Sigmoid colon (tissue), 7 donors: ENCODE measurements around the gene RB1. TPM values are rescaled to one million over a fixed set of nuclear protein-coding genes. Genes with fewer than 3 reads are reported as not detected.

Experiments
- DNase-seq: peaks from one replicate; pipeline ENCODE4 v3.0.0-alpha.2; 2019
- H3K27ac ChIP-seq, 4 donors: fragments of 200-600 bp; sonication (generic); one replicate each; pipeline ENCODE4 v1.5.1; 2016 to 2019; ENCODE audit warnings: mild to moderate bottlenecking in 1 of 4
- H3K27me3 ChIP-seq, 3 donors: fragments of 200-600 bp; sonication (generic); one replicate each; pipeline ENCODE4 v1.5.1; 2019; ENCODE audit warnings: mild to moderate bottlenecking in 1 of 3
- H3K36me3 ChIP-seq, 4 donors: fragments of 200-600 bp; sonication (generic); one replicate each; pipeline ENCODE4 v1.5.1; 2016 to 2019
- H3K4me1 ChIP-seq, 4 donors: fragments of 200-600 bp; sonication (generic); one replicate each; pipeline ENCODE4 v1.5.1; 2017 to 2019
- H3K4me3 ChIP-seq, 4 donors: fragments of 200-600 bp; sonication (generic); one replicate each; pipeline ENCODE4 v1.5.1; 2017 to 2019; ENCODE audit warnings: mild to moderate bottlenecking in 2 of 4, moderate library complexity in 1 of 4
- H3K9me3 ChIP-seq, 4 donors: fragments of 200-600 bp in 3 of 4; sonication (generic) in 3 of 4; one replicate each; pipeline versions ENCODE4 v1.5.1 to v1.6.1; 2013 to 2019
- CTCF ChIP-seq, 4 experiments: fragments of 450-650 bp in 3 of 4; fragments of 200-600 bp in 1 of 4; IDR thresholded peaks; one replicate each; pipeline ENCODE4 v1.5.1; 2016 to 2019; ENCODE audit warnings: antibody characterized with exemption in 4 of 4, mild to moderate bottlenecking in 3 of 4, moderate library complexity in 2 of 4
- EP300 ChIP-seq, 4 donors: sonication (generic); formaldehyde crosslinking; IDR thresholded peaks; one replicate each; pipeline ENCODE4 v1.6.1; 2017; ENCODE audit warnings: antibody characterized with exemption in 4 of 4
- POLR2A ChIP-seq, 2 donors: fragments of 450-650 bp; IDR thresholded peaks; one replicate each; pipeline ENCODE4 v1.6.1; 2016; ENCODE audit warnings: antibody characterized with exemption in 2 of 2, mild to moderate bottlenecking in 2 of 2, moderate library complexity in 2 of 2
- POLR2AphosphoS5 ChIP-seq, 4 donors: sonication (generic); formaldehyde crosslinking; IDR thresholded peaks; one replicate each; pipeline ENCODE4 v1.6.1; 2017; ENCODE audit warnings: antibody characterized with exemption in 4 of 4
- WGBS, 2 donors: extraction: QIAGEN DNeasy Blood & Tissue Kit; methylation state at CpG; one replicate each; pipeline ENCODE4 v1.1.7; 2013; 5-methylcytosine and 5-hydroxymethylcytosine counted together
- intact Hi-C: fragments of 100-400 bp; cut with DNase I; formaldehyde crosslinking; loops from one replicate; pipeline ENCODE4 v1.15.1; 2023
- polyA plus RNA-seq, 3 donors: library from polyadenylated mRNA; stranded (reverse); fragments of 200-250 nt; gene quantifications; one replicate each; pipeline ENCODE4 v1.2.3, GENCODE V29; 2013
- total RNA-seq, 4 donors: library from RNA; depleted of rRNA; stranded (reverse); fragments of >200 nt; gene quantifications; one replicate each; pipeline ENCODE4 v1.1.0, GENCODE V29; 2016
- donor health status: healthy with polysubstance abuse.
- donor health status: Bipolar disorder and iron deficiency.
- donor health status: healthy.

Gene RB1
- total and polyA plus RNA-seq, 7 donors = 15.6 to 35.6 (median 31.1) TPM

- Histone ChIP-seq H3K27me3 (no peaks in the 10 kb centered on the region), H3K27ac (no peak overlapping the region), H3K9me3 (no peaks in the 10 kb centered on the region), H3K4me1 (no peaks in the 10 kb centered on the region), H3K4me3 (no peak overlapping the region), H3K36me3 (peaks cover 0 to 8% (median 0%) of the 10 kb centered on the region in 4 donors)
- 98% methylated on average over 2 of the region's 2 CpGs for WGBS, 2 donors
- TF ChIP-seq CTCF (IDR thresholded peaks at IDR 0.05) (no peak), EP300 (IDR thresholded peaks at IDR 0.05) (no peak), POLR2AphosphoS5 (IDR thresholded peaks at IDR 0.05) (no peak), POLR2A (IDR thresholded peaks at IDR 0.05) (no peak)
- no peak for DNase-seq
- intact Hi-C loops = no loop called here
Measured at GRCh38 chr13:48497669-48498068, 194.1 kb downstream of the RB1 start.

GRCh38 chr13:48500652-48501197, 197.2 kb downstream of the RB1 start:
- Histone ChIP-seq H3K27ac (peak overlapping the region in 2 of 4 donors; percentile 32 to 41), H3K36me3 (peaks cover 0 to 8% (median 0%) of the 10 kb centered on the region in 4 donors), H3K9me3 (no peaks in the 10 kb centered on the region), H3K4me1 (no peaks in the 10 kb centered on the region), H3K27me3 (no peaks in the 10 kb centered on the region), H3K4me3 (no peak overlapping the region)
- TF ChIP-seq EP300 (IDR thresholded peaks at IDR 0.05) (no peak), POLR2AphosphoS5 (IDR thresholded peaks at IDR 0.05) (peak in 2 of 4 donors; percentile 24 to 31)
- DNase-seq = no peak
- intact Hi-C loops = no loop called here
- WGBS, 2 donors = 64 to 73% methylated on average over 4 of the region's 4 CpGs

GRCh38 chr13:48501705-48502104, 198.2 kb downstream of the RB1 start:
- intact Hi-C loops = no loop called here
- Histone ChIP-seq H3K36me3 (peaks cover 0 to 8% (median 0%) of the 10 kb centered on the region in 4 donors), H3K4me3 (no peak overlapping the region), H3K9me3 (no peaks in the 10 kb centered on the region), H3K27ac (peak overlapping the region in 1 of 4 donors; percentile 31), H3K27me3 (no peaks in the 10 kb centered on the region), H3K4me1 (no peaks in the 10 kb centered on the region)
- no peak for TF ChIP-seq POLR2A (IDR thresholded peaks at IDR 0.05)
- TF ChIP-seq EP300 (IDR thresholded peaks at IDR 0.05) = no peak
- TF ChIP-seq POLR2AphosphoS5 (IDR thresholded peaks at IDR 0.05) = no peak
- no peak for TF ChIP-seq CTCF (IDR thresholded peaks at IDR 0.05)
- 92 to 94% methylated on average over 2 of the region's 2 CpGs for WGBS, 2 donors
- DNase-seq = no peak

GRCh38 chr13:48502601-48503319, 199.2 kb downstream of the RB1 start:
- no peak for TF ChIP-seq CTCF (IDR thresholded peaks at IDR 0.05)
- TF ChIP-seq EP300 (IDR thresholded peaks at IDR 0.05) = no peak
- TF ChIP-seq POLR2A (IDR thresholded peaks at IDR 0.05) = no peak
- TF ChIP-seq POLR2AphosphoS5 (IDR thresholded peaks at IDR 0.05) = no peak
- H3K36me3 ChIP-seq = peaks cover 0 to 8% (median 0%) of the 10 kb centered on the region in 4 donors
- intact Hi-C loops = no loop called here
- 91 to 93% methylated on average over 19 of the region's 19 CpGs for WGBS, 2 donors
- H3K4me3 ChIP-seq = no peak overlapping the region
- no peak for DNase-seq
- no peaks in the 10 kb centered on the region for H3K27me3 ChIP-seq
- no peaks in the 10 kb centered on the region for H3K4me1 ChIP-seq
- no peak overlapping the region for H3K27ac ChIP-seq
- H3K9me3 ChIP-seq = no peaks in the 10 kb centered on the region

GRCh38 chr13:48504606-48505005, 201.1 kb downstream of the RB1 start:
- Histone ChIP-seq H3K4me1 (no peaks in the 10 kb centered on the region), H3K4me3 (no peak overlapping the region), H3K27ac (peak overlapping the region in 1 of 4 donors; percentile 60), H3K9me3 (no peaks in the 10 kb centered on the region), H3K36me3 (peaks cover 0 to 10% (median 0%) of the 10 kb centered on the region in 4 donors), H3K27me3 (no peaks in the 10 kb centered on the region)
- TF ChIP-seq EP300 (IDR thresholded peaks at IDR 0.05) = no peak
- no peak for TF ChIP-seq POLR2A (IDR thresholded peaks at IDR 0.05)
- TF ChIP-seq POLR2AphosphoS5 (IDR thresholded peaks at IDR 0.05) = no peak
- TF ChIP-seq CTCF (IDR thresholded peaks at IDR 0.05) = no peak
- intact Hi-C loops = no loop called here
- 92 to 94% methylated on average over 8 of the region's 8 CpGs for WGBS, 2 donors
- no peak for DNase-seq
